Stimulated activated naive CD8-positive, alpha-beta T cell treated with anti-CD3 and anti-CD28 coated beads, Interleukin-15, Interleukin-2, amounts not matched to agents 100 U/mL and 50 U/mL, for 24 hours (primary cell): Measurements from ENCODE around the gene NTRK3.

Experiments
- ATAC-seq: fragments of 150-1000 bp; cut with Tn5 transposase; one replicate; pipeline ENCODE4 v1.10.0; 2021
- DNase-seq: peaks from one replicate; pipeline ENCODE4 v3.0.0; 2021

NTRK3 gene

GRCh38 chr15:87977907-87978306 is 278.6 kb downstream of the NTRK3 start:
- DNase-seq (no peak), ATAC-seq (no peak)

- DNase-seq (no peak), ATAC-seq (no peak)
These were observed 280.0 kb downstream of the NTRK3 start for GRCh38 chr15:87976552-87976951.

- DNase-seq: no peak
- ATAC-seq: no peak
These were observed 282.9 kb downstream of the NTRK3 start for GRCh38 chr15:87973501-87974215.

- DNase-seq (no peak), ATAC-seq (no peak)
These were observed 285.5 kb downstream of the NTRK3 start for GRCh38 chr15:87971076-87971475.

- ATAC-seq (no peak), DNase-seq (no peak)
These were observed 288.6 kb downstream of the NTRK3 start for GRCh38 chr15:87967951-87968350.

GRCh38 chr15:87965304-87965703 is 291.2 kb downstream of the NTRK3 start:
- ATAC-seq (no peak), DNase-seq (no peak)

GRCh38 chr15:87962428-87962827 is 294.1 kb downstream of the NTRK3 start:
- DNase-seq (no peak), ATAC-seq (no peak)

GRCh38 chr15:87961851-87962420 is 294.6 kb downstream of the NTRK3 start:
- ATAC-seq (no peak), DNase-seq (no peak)

GRCh38 chr15:87959662-87960061 is 296.9 kb downstream of the NTRK3 start:
- DNase-seq (no peak), ATAC-seq (no peak)

GRCh38 chr15:87959080-87959479 is 297.5 kb downstream of the NTRK3 start:
- DNase-seq: no peak

GRCh38 chr15:87955284-87955909 is 301.1 kb downstream of the NTRK3 start:
- ATAC-seq: no peak
- no peak for DNase-seq

More at GRCh38 chr15:87959080-87959479, 297.5 kb downstream of the NTRK3 start:
- ATAC-seq: no peak

GRCh38 chr15:87954793-87955192 is 301.7 kb downstream of the NTRK3 start:
- DNase-seq (no peak), ATAC-seq (no peak)

GRCh38 chr15:87952736-87953287 is 303.7 kb downstream of the NTRK3 start:
- ATAC-seq (no peak), DNase-seq (no peak)

- DNase-seq (no peak), ATAC-seq (no peak)
These were observed 306.8 kb downstream of the NTRK3 start for GRCh38 chr15:87949575-87950223.

- DNase-seq (no peak), ATAC-seq (no peak)
These were observed 307.4 kb downstream of the NTRK3 start for GRCh38 chr15:87949151-87949574.

- ATAC-seq: no peak
- DNase-seq: no peak
These were observed 309.0 kb downstream of the NTRK3 start for GRCh38 chr15:87947560-87947959.

GRCh38 chr15:87945246-87945645 is 311.3 kb downstream of the NTRK3 start:
- no peak for DNase-seq
- no peak for ATAC-seq

GRCh38 chr15:87944691-87945090 is 311.8 kb downstream of the NTRK3 start:
- DNase-seq (no peak), ATAC-seq (no peak)

- no peak for ATAC-seq
- DNase-seq: no peak
These were observed 312.5 kb downstream of the NTRK3 start for GRCh38 chr15:87944050-87944449.

GRCh38 chr15:87943626-87944025 is 312.9 kb downstream of the NTRK3 start:
- DNase-seq (no peak), ATAC-seq (no peak)

- DNase-seq: no peak
- ATAC-seq: no peak
These were observed 314.2 kb downstream of the NTRK3 start for GRCh38 chr15:87942316-87942715.

- no peak for ATAC-seq
- no peak for DNase-seq
These were observed 314.9 kb downstream of the NTRK3 start for GRCh38 chr15:87941606-87942005.

GRCh38 chr15:87940768-87941167 is 315.8 kb downstream of the NTRK3 start:
- DNase-seq: no peak
- ATAC-seq: no peak
